Middle frontal gyrus (tissue), 1 donor: ENCODE data around the gene RARRES2.
A peak's percentile ranks its signal among the peaks of the same experiment; 100 is the strongest.

ENCODE experiments used
- DNase-seq: peaks from one replicate; pipeline ENCODE4 v3.0.0-alpha.2; 2015; ENCODE audit warnings: low spot score; ENCODE audit errors: extremely low spot score

Gene RARRES2

DNA sequence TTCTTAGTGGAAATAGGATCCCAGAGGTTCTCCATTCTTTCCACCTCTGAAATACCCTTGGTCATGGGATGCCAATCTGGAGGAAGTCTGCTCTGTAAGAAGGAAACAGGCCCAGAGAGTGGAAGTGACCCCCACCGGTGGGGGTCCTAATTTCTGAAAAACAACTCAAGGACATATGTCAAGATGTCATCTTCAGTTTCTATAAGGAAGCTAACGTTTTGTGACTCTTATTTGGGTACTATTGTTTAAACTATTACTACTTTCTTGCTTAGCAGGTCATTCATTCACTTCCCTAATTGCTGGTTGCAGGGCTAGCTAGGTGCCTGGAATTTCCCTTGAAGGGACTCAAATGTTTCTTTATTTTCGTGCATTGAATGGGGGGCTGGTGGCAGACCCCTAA, 35.8 kb upstream of the RARRES2 start:
- no peak for DNase-seq

DNA sequence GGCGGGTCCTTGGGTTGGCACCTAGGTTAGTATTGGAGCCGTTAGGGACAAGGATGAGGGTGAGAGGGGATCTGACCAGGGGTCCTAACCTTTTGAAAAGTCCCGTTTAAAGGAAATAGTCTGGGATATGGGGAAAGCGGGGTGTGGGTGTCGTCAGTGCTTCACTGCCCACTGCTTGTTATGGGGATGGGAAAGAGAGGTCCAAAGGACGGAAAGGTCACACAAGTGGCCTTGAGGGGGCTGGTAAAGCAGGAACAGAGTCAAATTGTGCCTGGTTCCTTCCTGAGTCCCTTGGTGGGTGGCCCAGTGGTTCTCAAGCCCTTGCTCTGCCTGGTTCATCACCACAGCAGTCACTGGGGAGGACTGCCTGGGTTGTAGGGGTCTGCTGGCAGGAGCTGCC, 35.1 kb upstream of the RARRES2 start:
- no peak for DNase-seq

DNA sequence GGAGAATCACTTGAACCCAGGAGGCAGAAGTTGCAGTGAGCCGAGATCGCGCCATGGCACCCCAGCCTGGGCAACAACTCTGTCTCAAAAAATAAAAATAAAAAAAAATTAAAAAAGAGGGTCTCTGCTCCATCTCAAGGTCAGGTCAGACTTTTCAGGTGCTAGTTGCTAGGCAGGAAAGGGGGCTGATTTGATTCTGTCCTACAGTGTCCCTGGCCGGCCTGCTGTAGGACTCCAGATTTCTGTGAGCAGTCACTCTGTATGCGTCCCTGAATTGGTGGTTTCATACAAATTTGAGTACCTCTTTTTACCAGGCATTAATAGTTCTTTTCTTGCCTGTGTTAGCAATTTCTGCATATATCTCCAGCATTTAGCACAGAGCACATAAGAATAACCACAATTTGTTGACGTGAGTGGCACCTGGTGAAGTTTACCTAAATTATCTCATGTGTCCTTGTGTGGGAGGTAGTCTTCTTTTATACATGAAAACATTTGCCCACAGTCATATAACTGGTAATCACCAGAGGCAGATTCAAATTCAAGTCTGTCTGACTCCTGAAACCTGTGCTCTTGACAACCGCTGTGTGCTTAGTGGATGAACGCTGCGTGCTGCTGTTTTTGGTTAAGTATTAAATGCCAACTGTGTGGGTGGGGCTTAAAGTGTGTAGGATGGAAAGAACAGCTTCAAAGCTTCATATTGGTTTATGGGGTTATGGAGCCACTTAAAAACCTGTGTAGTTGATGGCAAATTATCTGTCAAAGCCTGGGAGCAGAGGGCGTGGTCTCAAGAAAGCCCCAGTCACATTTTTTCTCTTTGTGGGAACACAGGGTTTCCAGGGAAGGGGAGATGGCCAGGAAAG, 34.5 kb upstream of the RARRES2 start:
- DNase-seq, result no peak

DNA sequence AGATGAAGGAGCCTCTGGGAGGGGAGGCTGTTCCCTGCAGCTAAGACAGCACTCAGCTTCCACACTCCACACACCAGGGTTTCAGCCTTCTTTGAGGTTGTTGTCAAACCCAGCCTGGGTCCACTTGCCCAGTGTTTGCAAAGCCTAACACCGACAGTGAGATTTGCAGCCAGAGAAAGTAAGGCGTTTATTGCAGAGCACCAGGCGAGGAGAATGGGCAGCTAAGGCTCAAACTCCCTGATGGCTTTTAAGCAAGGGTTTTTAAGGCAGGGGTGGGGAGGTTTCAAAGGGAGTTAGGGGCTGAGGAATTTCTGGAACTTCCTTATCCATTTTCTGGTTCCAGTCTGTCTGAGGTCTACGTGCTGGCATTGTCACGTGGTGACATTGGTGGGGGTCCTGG, 33.0 kb upstream of the RARRES2 start:
- DNase-seq, result no peak

DNA sequence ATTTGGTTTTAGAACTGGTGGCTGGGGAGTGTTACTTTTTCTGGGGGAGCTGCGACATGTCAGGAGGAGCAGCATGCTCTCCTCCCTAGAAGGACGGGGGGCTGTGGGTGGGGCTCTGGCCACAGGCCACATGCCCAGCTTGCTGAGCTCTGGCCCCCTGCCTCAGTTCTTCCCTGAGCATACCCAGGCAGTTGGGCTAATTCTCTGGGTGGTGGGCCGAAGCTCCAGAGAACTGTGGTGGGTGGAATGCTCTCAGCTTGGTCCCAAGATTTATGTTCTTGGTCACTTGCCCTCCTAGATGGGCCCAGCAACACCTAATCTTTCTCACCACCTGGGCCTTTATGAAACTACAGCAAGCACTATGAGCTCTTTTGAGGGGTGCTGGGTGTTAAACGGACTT, 32.6 kb upstream of the RARRES2 start:
- DNase-seq, result no peak

DNA sequence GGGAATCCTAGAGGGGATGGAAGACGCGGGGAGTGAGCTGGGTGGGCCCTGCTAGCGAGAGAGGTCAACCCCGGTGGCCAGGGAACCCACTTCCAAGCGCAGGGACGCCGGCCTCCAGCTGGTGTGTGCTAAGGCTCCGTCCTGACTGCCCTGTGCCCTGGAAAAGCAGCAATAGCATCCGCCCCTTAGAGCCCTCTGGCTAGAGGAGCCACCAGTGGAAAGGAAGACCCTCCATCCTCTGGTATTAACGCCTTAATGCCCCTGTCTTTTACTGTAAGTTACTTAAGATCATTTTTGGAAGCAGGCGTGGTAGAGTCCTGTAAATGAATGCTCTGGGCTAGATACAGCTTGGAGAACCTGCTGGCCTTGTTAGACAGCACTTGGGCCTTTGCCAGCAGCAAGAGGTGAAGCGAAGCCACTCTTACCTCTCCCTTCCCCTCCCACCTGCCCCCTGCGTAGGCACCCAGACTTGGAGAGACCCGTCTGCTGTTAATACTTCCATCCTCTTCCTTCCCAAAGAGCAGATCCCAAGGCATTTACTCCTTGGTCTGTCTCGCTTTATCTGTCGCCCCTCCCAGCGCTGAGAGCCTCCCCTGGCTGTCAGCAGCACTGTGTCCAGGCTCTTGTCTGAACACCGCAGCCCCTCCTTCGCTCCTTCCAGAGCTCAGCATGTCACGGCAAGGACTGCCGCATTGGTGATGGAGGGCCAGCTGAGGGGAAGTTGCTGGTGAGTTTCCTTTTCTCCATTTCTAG, 31.8 kb upstream of the RARRES2 start:
- no peak for DNase-seq

DNA sequence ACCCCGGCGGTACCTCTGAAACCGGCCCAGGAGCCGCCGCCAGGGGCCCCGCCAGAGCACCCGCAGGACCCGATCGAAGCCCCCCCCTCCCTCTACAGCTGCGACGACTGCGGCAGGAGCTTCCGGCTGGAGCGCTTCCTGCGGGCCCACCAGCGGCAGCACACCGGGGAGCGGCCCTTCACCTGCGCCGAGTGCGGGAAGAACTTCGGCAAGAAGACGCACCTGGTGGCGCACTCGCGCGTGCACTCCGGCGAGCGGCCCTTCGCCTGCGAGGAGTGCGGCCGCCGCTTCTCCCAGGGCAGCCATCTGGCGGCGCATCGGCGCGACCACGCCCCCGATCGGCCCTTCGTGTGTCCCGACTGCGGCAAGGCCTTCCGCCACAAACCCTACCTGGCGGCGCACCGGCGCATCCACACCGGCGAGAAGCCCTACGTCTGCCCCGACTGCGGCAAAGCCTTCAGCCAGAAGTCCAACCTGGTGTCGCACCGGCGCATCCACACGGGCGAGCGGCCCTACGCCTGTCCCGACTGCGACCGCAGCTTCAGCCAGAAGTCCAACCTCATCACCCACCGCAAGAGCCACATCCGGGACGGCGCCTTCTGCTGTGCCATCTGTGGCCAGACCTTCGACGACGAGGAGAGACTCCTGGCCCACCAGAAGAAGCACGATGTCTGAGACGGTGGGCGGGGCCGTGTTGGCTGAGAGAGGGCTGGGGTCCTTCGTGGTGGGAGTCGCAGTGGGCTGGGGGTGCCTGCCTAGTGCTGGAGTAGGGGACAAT, 31.0 kb upstream of the RARRES2 start:
- no peak for DNase-seq

DNA sequence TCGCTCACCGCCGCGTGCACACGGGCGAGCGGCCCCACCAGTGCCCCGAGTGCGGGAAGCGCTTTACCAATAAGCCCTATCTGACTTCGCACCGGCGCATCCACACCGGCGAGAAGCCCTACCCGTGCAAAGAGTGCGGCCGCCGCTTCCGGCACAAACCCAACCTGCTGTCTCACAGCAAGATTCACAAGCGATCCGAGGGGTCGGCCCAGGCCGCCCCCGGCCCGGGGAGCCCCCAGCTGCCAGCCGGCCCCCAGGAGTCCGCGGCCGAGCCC, 30.5 kb upstream of the RARRES2 start:
- no peak for DNase-seq

DNA sequence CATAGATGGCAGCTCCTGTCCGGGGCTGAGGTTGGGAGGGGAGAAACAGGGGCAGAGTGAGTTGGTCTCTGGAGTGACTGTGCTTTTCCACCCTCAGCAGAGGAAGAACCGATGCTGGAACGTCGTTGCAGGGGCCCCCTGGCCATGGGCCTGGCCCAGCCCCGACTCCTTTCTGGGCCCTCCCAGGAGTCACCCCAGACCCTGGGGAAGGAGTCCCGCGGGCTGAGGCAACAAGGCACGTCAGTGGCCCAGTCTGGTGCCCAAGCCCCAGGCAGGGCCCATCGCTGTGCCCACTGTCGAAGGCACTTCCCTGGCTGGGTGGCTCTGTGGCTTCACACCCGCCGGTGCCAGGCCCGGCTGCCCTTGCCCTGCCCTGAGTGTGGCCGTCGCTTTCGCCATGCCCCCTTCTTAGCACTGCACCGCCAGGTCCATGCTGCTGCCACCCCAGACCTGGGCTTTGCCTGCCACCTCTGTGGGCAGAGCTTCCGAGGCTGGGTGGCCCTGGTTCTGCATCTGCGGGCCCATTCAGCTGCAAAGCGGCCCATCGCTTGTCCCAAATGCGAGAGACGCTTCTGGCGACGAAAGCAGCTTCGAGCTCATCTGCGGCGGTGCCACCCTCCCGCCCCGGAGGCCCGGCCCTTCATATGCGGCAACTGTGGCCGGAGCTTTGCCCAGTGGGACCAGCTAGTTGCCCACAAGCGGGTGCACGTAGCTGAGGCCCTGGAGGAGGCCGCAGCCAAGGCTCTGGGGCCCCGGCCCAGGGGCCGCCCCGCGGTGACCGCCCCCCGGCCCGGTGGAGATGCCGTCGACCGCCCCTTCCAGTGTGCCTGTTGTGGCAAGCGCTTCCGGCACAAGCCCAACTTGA, 29.9 kb upstream of the RARRES2 start:
- DNase-seq, result no peak

DNA sequence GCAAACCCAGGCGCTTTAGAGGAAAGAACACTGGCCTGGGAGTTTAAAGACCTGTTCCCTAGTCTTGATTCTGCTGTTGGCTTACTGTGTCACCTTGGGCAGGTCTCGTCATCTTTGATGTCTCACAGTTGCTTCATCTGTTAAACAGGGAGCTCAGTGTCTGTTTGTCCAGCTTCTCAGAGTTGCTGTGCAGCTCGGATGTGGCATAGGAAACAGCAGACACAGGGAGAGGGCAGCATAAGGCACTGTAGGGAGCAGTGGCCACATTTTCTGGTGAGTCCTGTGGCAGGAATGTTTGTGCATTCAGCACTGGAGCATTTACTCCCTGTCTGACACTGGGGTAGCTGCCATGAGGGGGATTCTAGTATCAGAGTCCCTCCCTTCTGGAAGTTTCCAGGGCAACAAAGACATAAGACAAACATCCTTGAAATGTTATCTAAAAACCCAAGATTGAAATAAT, 29.2 kb upstream of the RARRES2 start:
- DNase-seq, result no peak

DNA sequence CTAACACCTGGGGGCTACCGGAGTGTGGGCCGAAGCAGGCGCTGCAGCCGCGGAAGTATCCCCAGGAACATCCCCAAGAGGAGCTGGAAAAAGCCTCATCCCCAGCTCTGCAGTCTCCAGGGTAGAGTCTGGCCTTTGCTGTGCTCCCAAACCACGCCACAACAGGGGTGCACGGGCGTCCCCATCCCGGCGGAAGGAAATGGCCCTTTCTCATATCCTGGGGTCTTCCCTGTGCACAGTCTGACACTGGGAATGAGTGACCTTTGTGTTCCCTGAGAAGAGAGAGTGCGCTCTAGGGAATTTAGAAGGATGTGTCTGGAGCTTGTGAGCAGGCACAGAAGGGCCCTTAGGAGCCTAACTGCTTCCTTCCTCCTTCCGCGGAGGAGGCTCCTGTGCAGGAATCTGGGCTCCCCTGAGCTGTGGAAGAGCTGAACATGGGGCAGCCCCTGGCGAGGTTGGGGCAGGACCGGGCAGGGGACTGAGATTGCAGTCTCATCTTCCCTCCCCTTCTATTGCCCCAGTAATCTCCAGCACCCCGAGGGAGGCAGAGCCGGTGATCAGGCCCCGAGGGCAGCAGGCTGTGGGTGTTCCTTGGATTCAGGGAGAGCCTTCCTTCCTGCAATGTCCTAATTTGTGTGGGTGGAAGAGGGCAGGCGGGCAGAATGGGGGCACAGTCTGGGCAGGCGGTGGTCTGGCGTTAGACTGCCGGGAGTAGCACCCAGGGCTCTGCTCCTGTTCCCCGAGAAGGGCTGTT, 28.5 kb upstream of the RARRES2 start:
- no peak for DNase-seq

DNA sequence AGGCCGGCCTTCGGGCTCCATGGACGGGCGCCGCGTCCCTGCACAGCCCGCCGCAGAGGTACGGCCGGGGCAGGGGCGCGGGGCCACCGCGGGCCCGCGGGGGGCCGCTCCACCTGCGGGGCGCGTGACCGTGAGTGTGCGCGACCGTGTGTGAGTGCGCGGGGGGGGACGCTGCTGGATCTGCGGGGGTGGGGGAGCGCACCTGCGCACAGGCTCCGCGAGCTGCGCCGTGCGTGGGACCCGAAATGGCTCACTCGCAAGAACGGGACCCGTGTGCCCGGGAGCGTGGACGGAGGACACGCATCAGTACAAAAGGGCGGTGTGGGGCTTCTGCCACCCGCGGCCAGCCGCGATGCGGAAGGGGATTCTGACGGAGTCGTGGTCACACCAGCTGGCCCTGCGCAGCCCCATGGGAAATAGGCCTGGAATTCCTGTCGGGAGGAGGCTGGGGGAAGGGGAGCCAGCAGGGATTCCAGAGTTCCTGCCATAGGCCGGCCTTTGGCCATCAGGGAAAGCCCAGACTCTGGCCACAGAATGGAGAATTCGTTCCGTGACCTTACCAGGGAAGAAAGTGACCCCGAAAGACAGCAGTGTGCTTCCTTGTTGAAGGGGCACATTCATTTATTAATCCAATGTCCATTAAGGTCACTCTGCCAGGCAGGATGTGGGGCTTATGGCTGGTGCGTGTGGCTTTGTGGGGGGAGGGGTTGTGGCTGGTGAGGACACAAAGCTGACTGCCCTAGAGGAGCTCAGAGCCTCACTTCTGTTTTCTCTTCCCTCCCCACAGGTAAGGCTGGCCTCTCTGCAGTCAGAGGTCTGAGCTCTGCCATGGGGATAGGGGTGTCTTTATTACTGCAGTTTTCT, 27.7 kb upstream of the RARRES2 start:
- DNase-seq, result no peak

DNA sequence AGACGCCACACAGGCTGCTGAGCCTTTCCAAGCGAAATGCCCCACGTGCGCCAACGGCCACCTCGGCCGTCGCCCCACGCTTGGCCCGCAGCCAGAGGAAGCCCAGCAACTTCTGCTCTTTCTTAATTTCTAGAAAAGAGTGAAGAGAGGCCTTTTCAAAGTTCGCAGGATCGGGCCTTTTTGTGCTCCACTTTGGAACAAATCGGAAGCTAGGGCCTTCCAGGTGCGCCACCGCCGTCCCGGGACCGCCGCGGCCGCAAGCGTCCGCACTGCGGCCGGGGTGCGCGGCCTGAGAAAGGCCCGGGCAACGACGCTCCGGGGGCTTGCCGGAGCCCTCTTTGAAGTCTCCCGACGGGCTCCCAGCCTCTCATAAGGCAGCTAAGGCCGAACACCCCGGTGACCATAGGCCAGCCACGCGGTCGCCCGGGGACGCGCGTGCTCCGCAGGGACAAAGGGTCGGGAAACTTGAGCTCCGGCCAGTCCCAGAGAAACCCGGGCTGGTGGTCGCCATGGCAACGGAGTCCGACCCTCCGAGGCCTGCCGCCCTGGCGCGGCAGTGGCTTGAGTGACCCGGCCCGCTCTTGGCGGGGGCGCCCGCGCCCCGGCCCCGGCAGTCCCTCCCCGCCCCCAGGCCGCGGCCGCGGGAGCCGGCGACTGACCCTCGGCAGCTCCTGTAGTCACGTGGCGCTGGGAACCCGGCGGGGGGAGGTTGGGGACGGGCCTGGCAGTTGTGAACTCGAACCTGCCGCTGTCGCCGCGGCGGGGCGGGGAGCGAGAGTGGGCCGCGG, 26.9 kb upstream of the RARRES2 start, which contains the start of gene REPIN1:
Gene REPIN1, plus strand, starts transcription at position 727 of the 788 bp plus-strand sequence. CDS start 890 bp downstream, outside the sequence.
- DNase-seq, result peak; percentile 77

DNA sequence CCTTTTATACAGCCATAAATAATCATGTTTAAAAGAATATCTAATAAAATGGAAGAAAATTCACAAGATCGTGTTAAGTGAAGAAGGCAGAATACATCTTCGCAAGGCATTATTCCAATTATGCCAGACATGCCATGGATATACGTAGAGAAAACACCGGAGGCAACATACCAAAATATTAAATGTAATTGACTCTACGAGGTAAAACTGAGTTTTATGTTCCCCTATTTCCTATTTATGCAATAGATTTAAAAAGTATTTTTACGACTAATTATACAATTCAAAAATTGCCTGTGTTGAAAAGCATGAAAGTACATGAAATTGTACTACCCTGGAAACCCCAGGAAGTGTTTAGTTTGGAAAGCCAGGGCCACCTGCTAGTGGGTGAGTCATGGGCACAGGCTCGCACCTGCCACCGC, 26.3 kb upstream of the RARRES2 start:
- no peak for DNase-seq

DNA sequence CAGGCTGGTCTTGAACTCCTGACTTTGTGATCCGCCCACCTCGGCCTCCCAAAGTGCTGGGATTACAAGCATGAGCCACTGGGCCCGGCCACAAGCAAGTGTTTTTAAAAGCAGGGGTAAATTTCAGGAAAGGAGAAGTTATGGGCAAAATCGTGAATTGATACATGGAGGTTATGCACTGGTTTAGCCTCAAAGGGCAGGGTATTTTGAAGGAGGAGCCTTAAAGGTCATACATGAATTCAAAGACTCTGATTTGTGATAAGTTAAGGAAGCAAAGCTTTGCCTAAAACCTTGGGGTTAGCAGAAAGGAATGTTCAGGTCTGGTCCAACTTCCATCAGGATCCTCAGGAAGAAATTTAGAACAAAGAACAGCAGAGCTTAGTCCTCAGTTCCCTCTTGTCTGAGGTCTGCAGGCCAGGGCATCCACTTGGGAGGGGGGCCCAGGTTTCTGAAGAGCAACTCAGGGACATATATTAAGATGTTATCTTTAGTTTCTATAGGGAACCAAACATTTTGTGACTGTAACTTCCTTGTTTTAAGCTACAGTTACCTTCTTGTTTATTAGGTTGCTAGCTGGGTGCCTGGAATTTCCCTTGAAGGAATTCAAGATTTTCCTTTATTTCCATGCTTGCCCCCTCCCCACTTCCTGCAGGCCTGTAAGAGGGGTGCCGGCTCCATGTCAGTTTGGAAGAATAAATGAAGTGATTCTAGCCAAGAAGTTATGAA, 24.4 kb upstream of the RARRES2 start:
- no peak for DNase-seq

DNA sequence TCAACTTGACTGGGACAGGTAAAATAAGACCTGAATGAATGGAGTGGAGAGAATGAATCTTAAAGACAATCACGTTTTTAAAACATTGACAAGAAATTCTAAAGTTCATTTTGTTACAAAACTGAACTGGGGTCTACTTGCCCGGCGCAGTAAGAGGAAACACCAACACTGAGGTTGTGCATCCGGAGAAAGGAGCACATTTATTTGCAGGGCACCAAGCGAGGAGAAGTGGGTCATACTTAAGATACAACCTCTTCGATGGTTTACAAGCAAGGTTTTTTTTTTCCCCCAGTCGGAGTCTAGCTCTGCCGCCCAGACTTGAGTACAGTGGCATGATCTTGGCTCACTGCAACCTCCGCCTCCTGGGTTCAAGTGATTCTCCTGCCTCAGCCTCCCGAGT, 23.8 kb upstream of the RARRES2 start:
- no peak for DNase-seq

DNA sequence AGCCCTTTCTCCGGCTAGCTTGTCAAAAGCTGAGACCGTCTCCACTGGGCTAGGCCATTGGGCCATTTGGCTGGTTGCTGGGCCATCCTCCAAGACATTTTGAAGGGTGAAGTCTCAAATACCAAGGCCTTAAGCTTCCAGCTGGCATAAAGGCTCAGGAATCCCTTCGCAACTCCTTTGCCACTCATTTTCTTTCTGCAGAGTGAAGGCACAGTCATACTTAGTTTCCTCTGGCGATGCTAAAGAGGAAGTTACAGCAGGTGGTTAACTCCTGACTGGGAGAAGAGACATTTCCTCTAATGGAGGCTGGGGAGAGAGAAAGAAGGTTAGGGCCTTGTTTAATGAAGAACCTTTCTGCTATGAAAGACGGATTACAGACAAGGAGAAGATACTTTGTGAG, 22.4 kb upstream of the RARRES2 start:
- DNase-seq, result no peak

DNA sequence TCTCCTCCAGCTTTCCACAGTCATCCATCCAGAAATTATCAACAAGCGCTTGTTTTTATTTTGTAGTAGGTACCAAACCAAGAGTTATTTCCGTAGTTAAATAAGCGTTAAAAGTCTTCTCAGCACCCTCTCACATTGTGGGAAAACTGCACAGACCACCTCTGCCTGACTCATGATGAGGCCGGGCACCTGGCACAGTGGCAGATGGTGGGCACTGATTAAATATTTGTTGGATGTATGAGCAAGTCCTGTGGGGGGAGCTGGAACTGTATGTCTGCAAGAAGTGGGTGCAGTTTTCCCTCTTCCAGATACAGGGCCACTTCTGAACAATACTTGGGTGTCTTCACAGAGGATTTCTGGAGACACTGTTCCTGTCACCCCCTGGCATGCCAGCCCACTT, 21.9 kb upstream of the RARRES2 start:
- no peak for DNase-seq
